ENCODE measurements around the gene DHRSX. TPM values are rescaled to one million over a fixed set of nuclear protein-coding genes. Genes with fewer than 3 reads are reported as not detected.

The DHRSX gene
- total and polyA plus RNA-seq, 3 donors from 2014 or later = 15.3 to 31.3 (median 29.2) TPM

GRCh38 chrX:2226906-2227656, 273.7 kb downstream of the DHRSX start:
- TF ChIP-seq POLR2A (IDR thresholded peaks at IDR 0.05) = no peak
- no peak for TF ChIP-seq CTCF (IDR thresholded peaks at IDR 0.05)
- Histone ChIP-seq H3K36me3 (ENCODE audit: low read depth, missing control alignments) (no peaks in the 10 kb centered on the region), H3K27ac (no peak overlapping the region), H3K4me1 (no peaks in the 10 kb centered on the region), H3K27me3 (no peaks in the 10 kb centered on the region), H3K4me3 (no peak overlapping the region), H3K9me3 (no peaks in the 10 kb centered on the region)
- no peak for DNase-seq
- 79 to 86% methylated on average over 6 of the region's 6 CpGs for WGBS, 2 donors
- intact Hi-C loops (cut with DNase I; ENCODE audit: low total_unique reads) = no loop called here

GRCh38 chrX:2226182-2226581, 274.6 kb downstream of the DHRSX start:
- H3K9me3 ChIP-seq = no peaks in the 10 kb centered on the region
- no peaks in the 10 kb centered on the region for H3K27me3 ChIP-seq
- no peaks in the 10 kb centered on the region for H3K36me3 ChIP-seq (ENCODE audit: low read depth, missing control alignments)
- intact Hi-C loops (cut with DNase I; ENCODE audit: low total_unique reads) = no loop called here
- DNase-seq = no peak
- 58 to 67% methylated on average over 8 to 9 of the region's 9 CpGs for WGBS, 2 donors
- H3K27ac ChIP-seq = no peak overlapping the region
- H3K4me1 ChIP-seq = no peaks in the 10 kb centered on the region
- TF ChIP-seq CTCF (IDR thresholded peaks at IDR 0.05) (no peak), POLR2A (IDR thresholded peaks at IDR 0.05) (no peak)
- no peak overlapping the region for H3K4me3 ChIP-seq

GRCh38 chrX:2224597-2225235, 276.1 kb downstream of the DHRSX start:
- no peak overlapping the region for H3K27ac ChIP-seq
- no peaks in the 10 kb centered on the region for H3K27me3 ChIP-seq
- WGBS, 2 donors = 72 to 83% methylated on average over 9 of the region's 9 CpGs
- DNase-seq = no peak
- no peak for TF ChIP-seq POLR2A (IDR thresholded peaks at IDR 0.05)
- no peak for TF ChIP-seq CTCF (IDR thresholded peaks at IDR 0.05)
- H3K4me3 ChIP-seq = no peak overlapping the region
- no peaks in the 10 kb centered on the region for H3K9me3 ChIP-seq
- H3K4me1 ChIP-seq = no peaks in the 10 kb centered on the region
- H3K36me3 ChIP-seq (ENCODE audit: low read depth, missing control alignments) = no peaks in the 10 kb centered on the region
- intact Hi-C loops (cut with DNase I; ENCODE audit: low total_unique reads) = no loop called here

- DNase-seq = no peak
- Histone ChIP-seq H3K27me3 (no peaks in the 10 kb centered on the region), H3K9me3 (no peaks in the 10 kb centered on the region), H3K4me1 (no peaks in the 10 kb centered on the region), H3K36me3 (ENCODE audit: low read depth, missing control alignments) (no peaks in the 10 kb centered on the region), H3K27ac (no peak overlapping the region), H3K4me3 (no peak overlapping the region)
- intact Hi-C loops (cut with DNase I; ENCODE audit: low total_unique reads) = no loop called here
- TF ChIP-seq POLR2A (IDR thresholded peaks at IDR 0.05) (no peak), CTCF (IDR thresholded peaks at IDR 0.05) (no peak)
- 55 to 62% methylated on average over 7 of the region's 7 CpGs for WGBS, 2 donors
Observed at GRCh38 chrX:2224161-2224560, 276.6 kb downstream of the DHRSX start.

Data from testis (tissue), 3 donors.